Upper lobe of left lung (tissue), 6 donors: ENCODE measurements around the gene MCM7. TPM values are rescaled to one million over a fixed set of nuclear protein-coding genes. Genes with fewer than 3 reads are reported as not detected.

Source experiments
- ATAC-seq, 2 donors: fragments of 200-7000 bp; cut with Tn5 transposase; one replicate each; pipeline ENCODE4 v1.9.1; 2022; ENCODE audit warnings: mild to moderate bottlenecking in 2 of 2, moderate library complexity in 2 of 2; ENCODE audit not compliant: low FRiP score in 2 of 2
- DNase-seq, 2 donors: peaks; one replicate each; pipeline ENCODE4 v3.0.0-alpha.2; 2019 to 2020
- H3K27ac ChIP-seq, 4 donors: fragments of 200-600 bp; sonication (generic); one replicate each; pipeline ENCODE4 v1.5.1; 2016 to 2019
- H3K27me3 ChIP-seq, 4 donors: fragments of 200-600 bp; sonication (generic); one replicate each; pipeline ENCODE4 v1.5.1; 2017 to 2019
- H3K36me3 ChIP-seq, 4 donors: fragments of 200-600 bp; sonication (generic); one replicate each; pipeline ENCODE4 v1.5.1; 2016 to 2019
- H3K4me1 ChIP-seq, 4 donors: fragments of 200-600 bp; sonication (generic); one replicate each; pipeline ENCODE4 v1.5.1; 2018 to 2019
- H3K4me3 ChIP-seq, 4 donors: fragments of 200-600 bp; sonication (generic); one replicate each; pipeline ENCODE4 v1.5.1; 2017 to 2019; ENCODE audit warnings: mild to moderate bottlenecking in 2 of 4, moderate library complexity in 1 of 4
- H3K9me3 ChIP-seq, 4 donors: fragments of 200-600 bp; sonication (generic); one replicate each; pipeline ENCODE4 v1.5.1; 2018 to 2019
- EP300 ChIP-seq, 4 donors: sonication (generic); formaldehyde crosslinking; IDR thresholded peaks; one replicate each; pipeline ENCODE4 v1.5.1; 2017; ENCODE audit warnings: antibody characterized with exemption in 4 of 4, control low read depth in 2 of 4
- POLR2A ChIP-seq, 4 donors: fragments of 450-650 bp; IDR thresholded peaks; one replicate each; pipeline ENCODE4 v1.5.1; 2016 to 2017; ENCODE audit warnings: antibody characterized with exemption in 4 of 4, mild to moderate bottlenecking in 2 of 4
- POLR2AphosphoS5 ChIP-seq, 2 donors: sonication (generic); formaldehyde crosslinking; IDR thresholded peaks; one replicate each; pipeline ENCODE4 v1.5.1; 2017; ENCODE audit warnings: antibody characterized with exemption in 2 of 2
- WGBS, 2 donors: methylation state at CpG; one replicate each; pipeline ENCODE4 v1.1.5; 2017 to 2018; 5-methylcytosine and 5-hydroxymethylcytosine counted together
- total RNA-seq, 6 donors: library from RNA; depleted of rRNA in 4 of 6; stranded (reverse); fragments of >200 nt in 4 of 6; gene quantifications; one replicate each; pipeline versions ENCODE4 v1.1.0 to v1.2.1, GENCODE V29; 2016 to 2021
- TF ChIP-seq, protein P1 (sequence below), 6 experiments: fragments of 450-650 bp in 4 of 6; fragments of 200-600 bp in 2 of 6; sonication (generic) in 2 of 6; IDR thresholded peaks; one replicate each; pipeline ENCODE4 v1.5.1; 2016 to 2019; ENCODE audit warnings: antibody characterized with exemption in 6 of 6
- donor health status: DM: no; HTN: no; CAD: no; lungs with moderate emphysema.
- donor health status: DM: no; HTN: yes; CAD: no; lungs with severe emphysema.

Gene MCM7
- total RNA-seq, 6 donors from 2014 or later, result 29.3 to 78.6 (median 44.1) TPM

DNA sequence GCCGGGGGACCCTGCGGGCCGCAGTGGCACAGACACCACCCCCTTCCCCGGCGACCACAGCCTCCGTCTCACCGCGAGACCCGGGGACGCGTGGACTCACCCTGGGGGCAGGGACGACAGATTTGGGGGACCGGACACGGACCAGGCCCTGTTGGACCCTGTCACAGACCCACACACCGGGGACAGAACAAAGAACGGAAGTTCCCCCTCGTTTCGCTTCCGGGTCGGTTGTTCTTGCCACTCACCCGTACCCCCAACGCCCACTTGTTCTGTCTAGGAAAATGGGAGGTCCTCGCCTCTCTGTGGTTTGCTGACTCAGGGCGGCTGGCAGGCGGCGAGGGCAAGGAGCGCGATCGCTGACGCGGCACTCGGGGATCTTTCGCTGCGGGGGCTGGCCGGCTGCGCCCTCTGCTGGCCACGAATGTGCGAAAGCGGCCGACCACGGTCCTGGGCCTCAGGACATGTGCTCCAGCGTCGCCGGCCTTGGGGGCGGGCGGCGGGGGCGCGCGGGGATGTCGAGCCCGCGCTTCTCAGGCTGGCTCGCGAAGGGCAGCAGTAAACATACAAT, 19.6 kb downstream of the MCM7 start, which contains the start of gene ZNF3:
Gene ZNF3 (minus strand): TSS at position 189 of the 568 bp plus-strand sequence. CDS start 4,366 bp downstream, outside the sequence.
- 2% methylated on average over 16 to 30 of the region's 55 CpGs for WGBS, 2 donors
- Histone ChIP-seq H3K36me3 (peaks cover 3 to 32% (median 10%) of the 10 kb centered on the region in 4 donors), H3K9me3 (no peaks in the 10 kb centered on the region), H3K4me3 (peak within 1 kb of the TSS; percentile 59 to 87 (median 82)), H3K4me1 (peaks cover 19 to 39% (median 24%) of the 10 kb centered on the region in 4 donors), H3K27ac (peak within 1 kb of the TSS; percentile 84 to 94 (median 88)), H3K27me3 (no peaks in the 10 kb centered on the region)
- TF ChIP-seq EP300 (IDR thresholded peaks at IDR 0.05) (peak in 2 of 4 donors; percentile 10 to 76), POLR2A (IDR thresholded peaks at IDR 0.05) (peak in 3 of 4 donors; percentile 72 to 77 (median 73)), POLR2AphosphoS5 (IDR thresholded peaks at IDR 0.05) (peak; percentile 87 to 93)
- TF ChIP-seq, protein P1, sequence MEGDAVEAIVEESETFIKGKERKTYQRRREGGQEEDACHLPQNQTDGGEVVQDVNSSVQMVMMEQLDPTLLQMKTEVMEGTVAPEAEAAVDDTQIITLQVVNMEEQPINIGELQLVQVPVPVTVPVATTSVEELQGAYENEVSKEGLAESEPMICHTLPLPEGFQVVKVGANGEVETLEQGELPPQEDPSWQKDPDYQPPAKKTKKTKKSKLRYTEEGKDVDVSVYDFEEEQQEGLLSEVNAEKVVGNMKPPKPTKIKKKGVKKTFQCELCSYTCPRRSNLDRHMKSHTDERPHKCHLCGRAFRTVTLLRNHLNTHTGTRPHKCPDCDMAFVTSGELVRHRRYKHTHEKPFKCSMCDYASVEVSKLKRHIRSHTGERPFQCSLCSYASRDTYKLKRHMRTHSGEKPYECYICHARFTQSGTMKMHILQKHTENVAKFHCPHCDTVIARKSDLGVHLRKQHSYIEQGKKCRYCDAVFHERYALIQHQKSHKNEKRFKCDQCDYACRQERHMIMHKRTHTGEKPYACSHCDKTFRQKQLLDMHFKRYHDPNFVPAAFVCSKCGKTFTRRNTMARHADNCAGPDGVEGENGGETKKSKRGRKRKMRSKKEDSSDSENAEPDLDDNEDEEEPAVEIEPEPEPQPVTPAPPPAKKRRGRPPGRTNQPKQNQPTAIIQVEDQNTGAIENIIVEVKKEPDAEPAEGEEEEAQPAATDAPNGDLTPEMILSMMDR (IDR thresholded peaks at IDR 0.05), result peak; percentile 84 to 98 (median 97)
- peak; percentile 98 for ATAC-seq
- peak; percentile 99 for DNase-seq

DNA sequence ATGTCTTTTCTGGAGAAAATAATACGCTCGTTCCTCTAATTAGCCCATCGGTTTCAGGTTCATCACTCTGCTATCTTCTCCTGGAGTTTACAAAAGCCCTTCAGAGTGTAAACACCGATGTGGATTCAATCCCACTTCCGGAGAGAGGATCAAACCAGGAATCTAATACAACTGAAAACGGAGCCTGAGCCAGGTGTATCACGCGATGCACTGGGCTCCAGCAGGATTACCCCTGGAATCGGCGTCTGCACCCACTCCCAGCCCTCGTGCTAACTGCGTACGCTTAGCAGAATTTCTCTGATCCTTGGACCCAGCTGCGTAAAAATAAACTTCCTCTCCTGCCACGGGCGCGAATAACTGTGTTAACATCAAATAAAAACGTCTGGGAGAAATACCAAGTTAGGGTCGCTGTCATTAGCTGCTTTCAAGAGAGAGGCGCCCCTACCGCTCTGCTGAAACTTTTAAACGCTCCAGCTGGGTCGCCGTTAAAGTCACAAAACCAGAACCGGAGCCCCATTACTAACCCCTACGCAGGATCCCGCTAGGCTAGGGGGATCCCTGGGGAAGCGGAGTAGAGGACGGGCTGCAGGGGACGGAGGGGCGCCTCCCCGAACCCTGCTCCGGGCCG, 20.2 kb downstream of the MCM7 start:
- peak overlapping the region; percentile 59 to 87 (median 82) for H3K4me3 ChIP-seq
- H3K27me3 ChIP-seq, result no peaks in the 10 kb centered on the region
- ATAC-seq (peak in 1 of 2 donors; percentile 39), DNase-seq (no peak)
- WGBS, 2 donors, result 1 to 2% methylated on average over 19 to 28 of the region's 34 CpGs
- no peak for TF ChIP-seq POLR2A (IDR thresholded peaks at IDR 0.05)
- H3K9me3 ChIP-seq, result no peaks in the 10 kb centered on the region
- H3K36me3 ChIP-seq, result peaks cover 9 to 38% (median 16%) of the 10 kb centered on the region in 4 donors
- H3K27ac ChIP-seq, result peak overlapping the region; percentile 84 to 94 (median 88)
- H3K4me1 ChIP-seq, result peaks cover 19 to 39% (median 24%) of the 10 kb centered on the region in 4 donors

DNA sequence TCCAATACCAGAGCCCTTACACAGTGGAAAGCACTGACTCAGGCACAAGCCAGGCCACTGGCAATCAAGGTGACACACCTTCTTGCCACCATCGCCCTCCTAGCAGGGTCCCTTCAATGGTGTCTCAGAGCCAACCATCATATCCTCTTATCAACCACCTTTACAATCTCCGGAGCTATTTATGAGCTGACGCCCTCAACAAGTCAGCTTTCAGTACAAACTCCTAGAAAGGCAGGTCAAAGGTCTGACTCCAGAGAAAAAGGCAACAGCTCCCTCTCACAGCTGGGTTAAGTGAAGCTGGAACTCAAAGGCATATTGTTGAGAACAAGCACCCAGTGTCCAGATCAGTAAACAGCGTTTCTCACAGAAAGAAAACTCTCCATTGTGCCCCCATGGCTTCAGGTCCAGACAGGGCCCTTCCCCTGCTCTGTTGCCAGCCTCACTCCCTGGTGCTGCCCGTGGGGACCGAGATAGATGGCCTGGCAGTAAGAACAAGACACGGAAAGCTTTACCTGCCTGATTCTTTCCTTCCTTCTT, 22.1 kb downstream of the MCM7 start:
- Histone ChIP-seq H3K36me3 (peaks cover 21 to 57% (median 35%) of the 10 kb centered on the region in 4 donors), H3K27ac (no peak overlapping the region), H3K4me1 (peaks cover 19 to 39% (median 24%) of the 10 kb centered on the region in 4 donors), H3K27me3 (no peaks in the 10 kb centered on the region), H3K9me3 (no peaks in the 10 kb centered on the region), H3K4me3 (no peak overlapping the region)
- DNase-seq (no peak), ATAC-seq (no peak)
- no peak for TF ChIP-seq POLR2A (IDR thresholded peaks at IDR 0.05)
- TF ChIP-seq, protein P1 (IDR thresholded peaks at IDR 0.05), result no peak
- 77 to 84% methylated on average over 7 of the region's 7 CpGs for WGBS, 2 donors

DNA sequence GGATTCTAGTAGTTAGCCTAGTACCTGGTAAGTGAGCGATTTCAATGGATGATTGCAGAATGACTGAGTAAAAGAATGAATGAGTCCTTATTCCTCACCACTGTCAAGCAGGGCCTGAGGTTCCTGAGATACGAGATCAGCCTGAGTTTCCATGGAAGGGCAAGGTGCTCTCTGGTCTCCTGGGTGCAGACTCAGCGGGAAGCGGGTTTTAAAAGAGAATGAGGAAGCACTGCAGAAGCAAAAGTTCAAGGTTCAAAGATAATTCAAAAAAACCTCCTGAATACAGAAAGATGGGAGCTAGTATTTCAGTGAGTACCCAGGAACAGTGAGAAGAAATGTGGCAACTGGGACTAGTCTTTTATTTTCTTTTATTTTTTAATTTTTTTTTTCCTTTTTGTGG, 24.0 kb downstream of the MCM7 start:
- ATAC-seq, result no peak
- H3K4me1 ChIP-seq, result peaks cover 12 to 32% (median 18%) of the 10 kb centered on the region in 4 donors
- H3K27me3 ChIP-seq, result no peaks in the 10 kb centered on the region
- H3K9me3 ChIP-seq, result peaks cover 1 to 8% (median 6%) of the 10 kb centered on the region in 4 donors
- DNase-seq, result no peak
- peaks cover 40 to 76% (median 54%) of the 10 kb centered on the region in 4 donors for H3K36me3 ChIP-seq
- TF ChIP-seq POLR2AphosphoS5 (IDR thresholded peaks at IDR 0.05), result no peak
- TF ChIP-seq EP300 (IDR thresholded peaks at IDR 0.05), result no peak
- whole genome bisulfite sequencing, 2 donors, result 96 to 99% methylated on average over 4 of the region's 4 CpGs
- no peak overlapping the region for H3K4me3 ChIP-seq
- H3K27ac ChIP-seq, result no peak overlapping the region

DNA sequence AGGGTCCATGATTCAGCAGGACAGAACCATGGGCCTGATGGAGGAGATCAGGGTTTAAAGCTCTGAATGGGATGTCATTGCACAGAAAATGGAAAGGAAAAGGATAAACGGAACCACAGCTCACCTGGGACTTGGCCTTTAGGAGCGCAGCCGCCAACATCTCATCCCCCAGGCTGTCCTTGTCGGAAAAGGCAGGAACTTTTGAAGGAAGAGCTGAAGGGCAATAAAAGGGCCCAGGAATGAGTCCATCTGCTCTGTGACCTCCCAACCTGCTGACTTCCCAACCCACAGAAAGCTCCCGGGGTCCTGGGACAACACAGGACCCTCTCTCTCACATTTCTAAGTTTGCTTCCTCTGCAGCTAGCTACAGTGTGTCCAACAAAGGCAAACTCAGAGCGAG, 25.8 kb downstream of the MCM7 start:
- WGBS, 2 donors, result 93 to 94% methylated on average over 5 to 6 of the region's 6 CpGs
- H3K36me3 ChIP-seq, result peaks cover 57 to 94% (median 72%) of the 10 kb centered on the region in 4 donors
- no peak for ATAC-seq

More for the DNA sequence above, 25.8 kb downstream of the MCM7 start:
- Histone ChIP-seq H3K27me3 (no peaks in the 10 kb centered on the region), H3K9me3 (peaks cover 18 to 26% (median 24%) of the 10 kb centered on the region in 4 donors), H3K4me3 (no peak overlapping the region), H3K27ac (no peak overlapping the region), H3K4me1 (peaks cover 3 to 20% (median 11%) of the 10 kb centered on the region in 4 donors)
- DNase-seq, result no peak
- no peak for TF ChIP-seq EP300 (IDR thresholded peaks at IDR 0.05)
- no peak for TF ChIP-seq POLR2AphosphoS5 (IDR thresholded peaks at IDR 0.05)
- TF ChIP-seq POLR2A (IDR thresholded peaks at IDR 0.05), result no peak
- TF ChIP-seq, protein P1 (IDR thresholded peaks at IDR 0.05), result no peak
